Omental fat pad (tissue), 4 donors: ENCODE results near the gene CPXM2. TPM values are rescaled to one million over a fixed set of nuclear protein-coding genes. Genes with fewer than 3 reads are reported as not detected.

Experiments used
- ATAC-seq: fragments of 150-250 bp; one replicate; pipeline ENCODE4 v1.9.1; 2016; ENCODE audit warnings: mild to moderate bottlenecking, moderate library complexity; ENCODE audit not compliant: low FRiP score
- DNase-seq: peaks from one replicate; pipeline ENCODE4 v3.0.0-alpha.2; 2019; ENCODE audit warnings: low spot score
- CTCF ChIP-seq, 3 donors: fragments of 450-650 bp; IDR thresholded peaks; one replicate each; pipeline ENCODE4 v1.5.1; 2016 to 2017; ENCODE audit warnings: antibody characterized with exemption in 3 of 3, mild to moderate bottlenecking in 3 of 3, moderate library complexity in 2 of 3
- total RNA-seq, 4 donors: library from RNA; depleted of rRNA; stranded (reverse); fragments of >200 nt; gene quantifications; one replicate each; pipeline ENCODE4 v1.1.0, GENCODE V29; 2016

CPXM2 gene
- total RNA-seq, 4 donors from 2014 or later = 7.3 to 19.2 (median 16.6) TPM

DNA sequence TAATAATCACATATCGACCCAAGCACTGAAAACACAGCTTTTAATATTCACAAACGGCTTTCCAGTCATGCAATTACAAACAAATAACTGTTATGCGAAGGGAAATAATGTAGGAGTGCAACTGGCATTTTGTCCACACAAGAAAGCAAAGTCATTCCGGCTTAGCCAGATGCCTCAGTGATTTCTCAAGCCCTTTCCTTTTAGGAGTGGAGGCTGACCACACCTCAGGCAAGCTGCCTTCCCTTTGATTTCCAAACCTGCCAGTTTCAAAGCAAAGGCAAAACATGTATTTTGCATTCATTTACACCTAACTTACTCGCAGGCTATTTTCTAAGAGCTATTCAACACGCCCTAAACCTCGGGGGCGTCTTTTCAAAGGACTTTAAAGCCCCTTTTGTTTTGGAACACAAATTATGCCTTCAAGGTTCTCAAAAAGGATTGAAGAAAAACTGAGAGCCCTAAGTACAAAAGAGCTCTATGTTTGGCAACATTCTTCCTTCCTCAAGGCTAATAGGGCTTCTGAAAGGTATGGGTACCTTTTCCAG is 109.6 kb downstream of the CPXM2 start:
- no peak for TF ChIP-seq CTCF (IDR thresholded peaks at IDR 0.05)
- ATAC-seq (no peak), DNase-seq (no peak)

DNA sequence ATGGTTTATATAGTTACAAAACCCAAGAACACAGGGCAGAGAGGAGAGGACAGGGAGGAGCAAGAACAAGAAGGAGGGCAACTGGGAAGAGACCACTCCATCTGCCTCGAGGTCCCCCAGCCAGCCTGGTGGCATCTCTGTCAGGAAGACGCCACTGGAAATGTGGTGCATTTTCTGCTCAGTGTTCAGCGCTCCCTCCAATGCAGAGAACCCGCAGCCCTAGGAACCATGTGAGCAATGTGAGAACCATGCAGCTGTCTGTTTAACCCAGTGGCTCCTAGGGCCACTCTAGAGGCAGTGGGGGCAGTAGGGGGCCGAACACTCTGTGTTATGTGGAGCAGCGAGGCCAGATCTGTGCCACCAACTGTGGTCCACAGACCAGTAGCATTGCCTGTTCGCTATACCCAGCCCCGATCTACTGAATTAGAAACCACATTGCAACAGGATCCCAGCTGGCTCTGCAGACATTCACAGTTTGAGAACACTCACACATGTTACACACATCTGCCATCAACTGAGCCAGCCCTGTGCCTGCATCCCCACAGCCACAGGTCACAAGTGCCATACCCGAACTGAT is 110.2 kb downstream of the CPXM2 start:
- no peak for DNase-seq
- no peak for ATAC-seq
- no peak for TF ChIP-seq CTCF (IDR thresholded peaks at IDR 0.05)

DNA sequence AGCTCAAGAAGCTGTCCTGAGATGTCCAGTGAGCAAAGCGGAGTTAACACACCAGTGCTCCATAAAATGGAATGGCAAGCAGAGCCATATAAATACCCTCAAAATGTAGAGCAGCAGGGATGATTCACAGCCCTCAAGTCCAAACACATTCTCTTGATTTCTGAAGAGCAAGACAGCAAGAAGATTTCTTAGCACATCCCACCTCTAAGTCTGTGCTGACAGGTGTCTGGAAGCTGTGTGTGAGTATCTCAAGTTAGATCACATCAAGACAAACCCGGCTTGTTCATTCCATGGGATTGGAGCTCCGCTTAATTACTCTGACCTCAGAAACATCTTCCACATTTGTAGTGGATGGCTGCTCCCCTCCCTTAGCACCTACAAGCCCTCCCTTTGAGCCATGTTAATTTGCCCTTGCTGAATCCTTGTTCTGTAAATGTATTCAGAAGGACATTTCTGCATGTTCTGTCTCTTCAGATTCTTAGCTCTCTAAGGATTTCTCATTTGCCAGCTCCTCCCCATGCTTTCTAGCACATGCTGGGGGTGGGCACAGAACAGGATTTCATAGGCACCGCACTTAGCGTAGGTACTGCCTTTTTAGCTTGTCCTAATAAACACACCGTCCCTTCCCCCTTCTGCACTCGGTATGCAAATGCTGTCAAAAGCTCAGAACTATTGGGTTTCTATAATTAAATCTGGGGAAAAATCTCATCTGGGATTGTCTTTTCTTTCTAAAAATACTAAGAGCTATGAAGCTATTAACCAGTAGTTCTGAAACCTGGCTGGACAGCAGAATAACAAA is 112.7 kb downstream of the CPXM2 start:
- no peak for DNase-seq
- TF ChIP-seq CTCF (IDR thresholded peaks at IDR 0.05) = no peak
- ATAC-seq = no peak

DNA sequence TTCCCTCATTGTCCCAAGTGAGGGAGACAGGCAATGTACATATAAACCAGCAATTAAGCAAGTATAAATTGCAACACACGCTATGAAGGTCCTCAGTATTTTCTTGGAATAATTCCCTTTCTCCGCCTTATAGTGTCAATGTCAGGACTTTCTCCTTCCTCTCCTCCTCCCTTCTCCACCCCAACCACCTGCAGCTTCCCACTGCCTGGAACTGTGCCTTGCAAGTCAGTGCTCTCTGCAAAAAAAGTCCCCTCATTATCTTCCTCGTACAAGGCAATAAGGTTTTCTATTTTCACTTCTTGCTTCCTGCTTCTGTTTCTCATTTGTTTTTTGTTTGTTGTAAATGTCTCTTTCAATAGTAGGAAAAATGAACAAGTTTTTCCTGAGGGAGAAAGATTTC is 113.7 kb downstream of the CPXM2 start:
- DNase-seq (no peak), ATAC-seq (no peak)
- TF ChIP-seq CTCF (IDR thresholded peaks at IDR 0.05) = no peak

DNA sequence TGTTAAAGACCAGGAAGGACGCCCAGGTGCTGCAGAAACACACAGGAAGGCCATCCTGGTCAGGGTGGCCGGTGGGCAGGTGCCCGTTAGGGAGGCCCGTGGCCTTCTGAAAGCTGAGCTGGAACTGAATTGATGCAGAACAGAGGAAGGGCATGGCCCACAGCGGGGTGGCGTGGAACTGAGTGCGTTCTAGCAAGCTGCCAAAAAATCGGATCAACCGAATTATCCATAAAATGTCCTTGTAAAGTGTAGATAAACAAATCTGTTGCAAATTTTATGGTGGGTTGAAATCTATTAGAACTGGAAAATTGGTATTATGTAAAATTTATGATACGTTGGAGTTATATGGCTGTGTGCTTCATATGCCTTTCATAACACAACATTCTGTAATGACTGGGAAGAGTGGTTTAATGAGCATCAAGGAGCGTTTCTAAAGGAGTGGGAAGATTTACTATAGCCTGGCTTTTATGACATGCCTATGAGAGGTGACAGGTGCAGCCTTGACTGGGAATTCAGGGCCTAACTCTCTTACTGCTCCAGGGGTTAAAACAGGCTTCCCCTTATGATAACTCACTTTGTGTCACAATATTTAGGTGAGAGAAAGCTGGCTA is 117.4 kb downstream of the CPXM2 start:
- DNase-seq (no peak), ATAC-seq (no peak)
- TF ChIP-seq CTCF (IDR thresholded peaks at IDR 0.05) = no peak

DNA sequence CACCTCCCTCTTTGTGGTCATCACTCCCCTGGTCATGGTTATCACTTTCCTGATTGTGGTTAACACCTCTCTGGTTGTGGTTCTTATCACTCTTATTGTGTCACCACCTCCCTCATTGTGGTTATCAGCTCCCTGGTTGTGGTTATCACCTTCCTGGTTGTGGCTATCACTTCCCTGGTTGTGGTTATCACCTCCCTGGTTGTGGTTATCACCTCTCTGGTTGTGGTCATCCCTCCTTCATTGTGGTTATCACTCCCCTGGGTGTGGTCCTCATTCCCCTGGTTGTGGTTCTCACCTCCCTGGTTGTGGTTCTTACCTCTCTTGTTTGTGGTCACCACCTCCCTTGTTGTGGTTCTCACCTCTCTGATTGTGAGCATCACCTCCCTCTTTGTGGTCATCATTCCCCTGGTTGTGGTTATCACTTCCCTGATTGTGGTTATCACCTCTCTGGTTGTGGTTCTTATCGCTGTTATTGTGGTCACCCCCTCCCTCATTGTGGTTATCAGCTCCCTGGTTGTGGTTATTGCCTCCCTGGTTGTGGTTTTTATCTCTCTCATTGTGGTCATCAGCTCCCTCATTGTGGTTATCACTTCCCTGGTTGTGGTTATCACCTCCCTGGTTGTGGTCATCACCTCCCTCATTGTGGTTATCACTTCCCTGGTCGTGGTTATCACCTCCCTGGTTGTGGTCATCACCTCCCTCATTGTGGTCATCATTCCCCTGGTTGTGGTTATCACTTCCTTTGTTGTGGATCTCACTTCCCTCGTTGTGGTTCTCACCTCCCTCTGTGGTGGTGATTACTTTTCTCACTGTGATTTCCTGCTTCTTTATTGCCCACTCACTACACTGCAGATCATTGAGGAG is 118.7 kb downstream of the CPXM2 start:
- ATAC-seq (no peak), DNase-seq (no peak)
- no peak for TF ChIP-seq CTCF (IDR thresholded peaks at IDR 0.05)
